Keratinocyte (primary cell): Measurements from ENCODE around the gene STRADA. TPM values are rescaled to one million over a fixed set of nuclear protein-coding genes. Genes with fewer than 3 reads are reported as not detected.
A peak's percentile ranks its signal among the peaks of the same experiment; 100 is the strongest.

Source experiments
- DNase-seq: peaks from one replicate; pipeline ENCODE4 v3.0.0-alpha.2; 2011; ENCODE audit warnings: low read depth, missing footprints, low spot score
- FAIRE-seq: peaks from 2 replicates; lab custom pipeline; 2011; peaks lifted over from hg19 to GRCh38; lab: Jason Lieb, UNC
- H2AFZ ChIP-seq: 2 replicates; pipeline ENCODE4 v1.6.0; 2012; ENCODE audit warnings: low read length, control low read depth, inconsistent platforms; ENCODE audit not compliant: control insufficient read depth
- H3K27ac ChIP-seq: 2 replicates; pipeline ENCODE4 v1.5.1; 2011; ENCODE audit warnings: low read length; ENCODE audit not compliant: control insufficient read depth, insufficient read depth
- H3K27me3 ChIP-seq: 3 replicates; pipeline ENCODE4 v1.6.0; 2011; ENCODE audit warnings: low read length; ENCODE audit not compliant: control insufficient read depth, insufficient read depth; ENCODE audit errors: extremely low read depth
- H3K36me3 ChIP-seq, 2 experiments: 2 replicates in 1 of 2; 3 replicates in 1 of 2; pipeline ENCODE4 v1.5.1; 2011; ENCODE audit warnings: low read length in 2 of 2, mild to moderate bottlenecking in 1 of 2; ENCODE audit not compliant: control insufficient read depth in 2 of 2, insufficient read depth in 2 of 2; ENCODE audit errors: extremely low read depth in 1 of 2
- H3K4me1 ChIP-seq: 3 replicates; pipeline ENCODE4 v1.5.1; 2011; ENCODE audit warnings: low read length; ENCODE audit not compliant: control insufficient read depth, insufficient read depth; ENCODE audit errors: extremely low read depth
- H3K4me2 ChIP-seq: 3 replicates; pipeline ENCODE4 v1.6.0; 2011; ENCODE audit warnings: low read depth, low read length; ENCODE audit not compliant: control insufficient read depth, insufficient read depth; ENCODE audit errors: extremely low read depth
- H3K4me3 ChIP-seq, 3 experiments: fragments of 200-600 bp in 1 of 3; sonication (generic) in 1 of 3; 2 replicates in 2 of 3; 3 replicates in 1 of 3; pipeline ENCODE4 v1.5.1; 2011 to 2016; ENCODE audit warnings: low read length in 3 of 3, mild to moderate bottlenecking in 3 of 3, control low read depth in 2 of 3, inconsistent platforms in 1 of 3, low read depth in 1 of 3, mixed read lengths in 1 of 3, mixed run types in 1 of 3, moderate library complexity in 1 of 3; ENCODE audit not compliant: control insufficient read depth in 2 of 3, insufficient read depth in 2 of 3; ENCODE audit errors: extremely low read depth in 1 of 3
- H3K79me2 ChIP-seq: 2 replicates; pipeline ENCODE4 v1.6.0; 2012; ENCODE audit warnings: low read length; ENCODE audit not compliant: control insufficient read depth, insufficient read depth
- H3K9ac ChIP-seq: 3 replicates; pipeline ENCODE4 v1.6.0; 2011; ENCODE audit warnings: low read length; ENCODE audit not compliant: control insufficient read depth, insufficient read depth; ENCODE audit errors: extremely low read depth
- H3K9me1 ChIP-seq: 3 replicates; pipeline ENCODE4 v1.6.0; 2011; ENCODE audit warnings: low read length; ENCODE audit not compliant: control insufficient read depth, insufficient read depth; ENCODE audit errors: extremely low read depth
- H3K9me3 ChIP-seq: 2 replicates; pipeline ENCODE4 v1.5.1; 2012; ENCODE audit warnings: low read depth, low read length; ENCODE audit not compliant: control insufficient read depth
- H4K20me1 ChIP-seq: 3 replicates; pipeline ENCODE4 v1.6.0; 2011; ENCODE audit warnings: low read length; ENCODE audit not compliant: control insufficient read depth, insufficient read depth; ENCODE audit errors: extremely low read depth
- EZH2 ChIP-seq: IDR thresholded peaks from one replicate; pipeline ENCODE4 v1.6.1; 2012; ENCODE audit warnings: inconsistent platforms, mild to moderate bottlenecking, low read length, moderate library complexity
- dilution Hi-C: fragments of 300-500 bp; cut with MboI; formaldehyde crosslinking; loops from one replicate; pipeline ENCODE4 v1.7.0; 2020; ENCODE audit warnings: low sequenced_read_pairs; ENCODE audit not compliant: extremely low pct_ligation_motif_present
- polyA plus RNA-seq, 5 experiments: library from polyadenylated mRNA; depleted of rRNA in 3 of 5; stranded (reverse) in 3 of 5; stranded (forward) in 1 of 5; unstranded in 1 of 5; fragments of >200 nt; gene quantifications; 1 replicate in 1 of 5; 2 replicates in 3 of 5; 3 replicates in 1 of 5; pipeline versions ENCODE4 v1.2.1 to v1.2.3, GENCODE V29; 2011 to 2012; ENCODE audit warnings: missing spikeins in 2 of 5, low read depth in 1 of 5, low replicate concordance in 1 of 5
- TF ChIP-seq, protein P1 (sequence below), 3 experiments: IDR thresholded peaks in 1 of 3; conservative IDR thresholded peaks in 1 of 3; optimal IDR thresholded peaks in 1 of 3; 2 replicates in 2 of 3; 3 replicates in 1 of 3; pipeline versions ENCODE3 to v1.5.1; 2011; ENCODE audit warnings: low read length in 3 of 3, mild to moderate bottlenecking in 3 of 3, moderate library complexity in 2 of 3, control low read depth in 1 of 3, inconsistent platforms in 1 of 3; ENCODE audit not compliant: insufficient read depth in 2 of 3; ENCODE audit errors: extremely low read depth in 1 of 3

Gene STRADA
- polyA plus RNA-seq, 1 donor (not counting 4 experiments of a cell fraction or from before 2014, with no cell fraction given): 25.9 TPM

DNA sequence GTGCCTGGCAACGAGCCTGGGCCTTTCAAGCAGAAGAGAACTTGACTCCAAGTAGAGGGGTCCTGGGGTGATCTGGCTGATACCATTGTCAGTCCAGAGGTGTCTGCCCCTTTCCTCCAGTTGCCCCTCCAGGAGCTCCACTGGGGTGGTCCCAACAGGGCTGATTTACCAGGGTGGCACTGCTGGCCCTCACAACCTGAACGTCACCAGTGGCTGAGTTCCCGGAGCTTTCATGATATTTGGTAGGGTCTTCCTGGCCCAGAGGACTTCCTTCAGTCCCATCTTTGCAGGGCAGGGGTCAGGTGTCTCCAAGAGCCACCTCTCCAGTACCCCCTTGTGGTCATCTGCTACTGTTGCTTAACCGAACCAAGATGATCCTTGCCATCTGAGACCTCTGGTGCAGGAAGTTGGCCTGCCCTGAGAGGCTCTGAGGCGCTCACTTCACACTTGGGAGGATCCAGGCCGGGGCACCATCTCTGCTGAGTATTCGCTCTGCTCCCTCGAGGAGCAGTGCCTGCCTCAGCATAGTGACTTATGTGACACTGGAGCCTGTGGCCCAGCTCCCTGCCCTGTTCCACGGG, 45.1 kb downstream of the STRADA start:
- Histone ChIP-seq H3K4me2 (no peak overlapping the region), H3K36me3 (peaks cover 4 to 5% of the 10 kb centered on the region in 2 experiments), H3K9ac (no peak overlapping the region), H3K27me3 (no peaks in the 10 kb centered on the region), H3K4me3 (no peak overlapping the region), H3K9me3 (no peaks in the 10 kb centered on the region), H3K27ac (no peak overlapping the region), H3K79me2 (no peaks in the 10 kb centered on the region), H4K20me1 (no peaks in the 10 kb centered on the region), H2AFZ (no peak overlapping the region), H3K4me1 (no peaks in the 10 kb centered on the region), H3K9me1 (no peaks in the 10 kb centered on the region)
- DNase-seq (no peak), FAIRE-seq (no peak)
- dilution Hi-C loops: no loop called here
- TF ChIP-seq, protein P1, sequence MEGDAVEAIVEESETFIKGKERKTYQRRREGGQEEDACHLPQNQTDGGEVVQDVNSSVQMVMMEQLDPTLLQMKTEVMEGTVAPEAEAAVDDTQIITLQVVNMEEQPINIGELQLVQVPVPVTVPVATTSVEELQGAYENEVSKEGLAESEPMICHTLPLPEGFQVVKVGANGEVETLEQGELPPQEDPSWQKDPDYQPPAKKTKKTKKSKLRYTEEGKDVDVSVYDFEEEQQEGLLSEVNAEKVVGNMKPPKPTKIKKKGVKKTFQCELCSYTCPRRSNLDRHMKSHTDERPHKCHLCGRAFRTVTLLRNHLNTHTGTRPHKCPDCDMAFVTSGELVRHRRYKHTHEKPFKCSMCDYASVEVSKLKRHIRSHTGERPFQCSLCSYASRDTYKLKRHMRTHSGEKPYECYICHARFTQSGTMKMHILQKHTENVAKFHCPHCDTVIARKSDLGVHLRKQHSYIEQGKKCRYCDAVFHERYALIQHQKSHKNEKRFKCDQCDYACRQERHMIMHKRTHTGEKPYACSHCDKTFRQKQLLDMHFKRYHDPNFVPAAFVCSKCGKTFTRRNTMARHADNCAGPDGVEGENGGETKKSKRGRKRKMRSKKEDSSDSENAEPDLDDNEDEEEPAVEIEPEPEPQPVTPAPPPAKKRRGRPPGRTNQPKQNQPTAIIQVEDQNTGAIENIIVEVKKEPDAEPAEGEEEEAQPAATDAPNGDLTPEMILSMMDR (optimal IDR thresholded peaks at IDR 0.05 in 1 of 3, IDR thresholded peaks at IDR 0.05 in 1 of 3, conservative IDR thresholded peaks at IDR 0.05 in 1 of 3; ENCODE audit: extremely low read depth in 1 of 3, insufficient read depth in 2 of 3, low read length in 3 of 3): peak in 2 of 3 experiments; percentile 10 to 29
- TF ChIP-seq EZH2: no peak

DNA sequence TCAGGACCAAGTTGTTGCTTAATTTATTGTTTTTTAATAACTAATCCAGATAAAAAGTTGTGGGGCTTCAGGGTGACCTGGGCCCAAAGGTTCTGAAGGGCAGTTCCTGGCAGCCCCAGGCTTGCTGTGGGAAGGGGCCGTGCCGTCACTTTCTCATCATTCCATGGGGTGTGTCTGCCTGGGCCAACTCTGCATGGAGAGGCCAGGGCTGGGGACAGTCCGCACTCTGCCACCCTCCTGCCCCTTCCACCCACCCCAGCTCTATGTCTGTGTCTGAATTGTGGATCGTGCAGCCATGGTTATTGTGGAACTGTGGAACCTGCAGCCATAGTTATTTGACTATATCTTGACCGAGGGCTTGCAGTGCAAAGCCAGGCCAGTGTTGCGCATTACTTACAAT, 45.7 kb downstream of the STRADA start:
- DNase-seq (no peak), FAIRE-seq (no peak)
- H3K79me2 ChIP-seq: no peaks in the 10 kb centered on the region
- H3K27me3 ChIP-seq: no peaks in the 10 kb centered on the region
- H3K27ac ChIP-seq: no peak overlapping the region
- H3K36me3 ChIP-seq: peaks cover 8 to 11% of the 10 kb centered on the region in 2 experiments
- H3K4me3 ChIP-seq: no peak overlapping the region
- no peak overlapping the region for H3K4me2 ChIP-seq
- no peak overlapping the region for H3K9ac ChIP-seq
- H2AFZ ChIP-seq: no peak overlapping the region
- H3K9me1 ChIP-seq: no peaks in the 10 kb centered on the region
- H3K4me1 ChIP-seq: no peaks in the 10 kb centered on the region
- dilution Hi-C loops: no loop called here
- H4K20me1 ChIP-seq: no peaks in the 10 kb centered on the region
- TF ChIP-seq, protein P1 (optimal IDR thresholded peaks at IDR 0.05 in 1 of 3, IDR thresholded peaks at IDR 0.05 in 1 of 3, conservative IDR thresholded peaks at IDR 0.05 in 1 of 3; ENCODE audit: extremely low read depth in 1 of 3, insufficient read depth in 2 of 3, low read length in 3 of 3): no peak
- TF ChIP-seq EZH2: no peak
- no peaks in the 10 kb centered on the region for H3K9me3 ChIP-seq
